Mesothelial cell of epicardium (in vitro differentiated cells): Measurements from ENCODE around the gene PFDN4. TPM values are rescaled to one million over a fixed set of nuclear protein-coding genes. Genes with fewer than 3 reads are reported as not detected.

Experiments
- DNase-seq, 2 experiments: peaks; one replicate each; pipeline ENCODE4 v3.0.0; 2021; ENCODE audit warnings: low spot score in 2 of 2; ENCODE audit not compliant: unreplicated experiment in 2 of 2
- H3K27ac Mint-ChIP-seq: 2 replicates; pipeline ENCODE4 v1.8.0; 2021; ENCODE audit warnings: mixed read lengths
- H3K27me3 Mint-ChIP-seq: 2 replicates; pipeline ENCODE4 v1.8.0; 2021; ENCODE audit warnings: low read depth, mixed read lengths
- H3K36me3 Mint-ChIP-seq: 2 replicates; pipeline ENCODE4 v1.8.0; 2021; ENCODE audit warnings: mixed read lengths
- H3K4me1 Mint-ChIP-seq: 2 replicates; pipeline ENCODE4 v1.8.0; 2021; ENCODE audit warnings: mixed read lengths
- H3K4me3 Mint-ChIP-seq: 2 replicates; pipeline ENCODE4 v1.8.0; 2021; ENCODE audit warnings: mild to moderate bottlenecking, moderate library complexity, mixed read lengths
- H3K9me3 Mint-ChIP-seq: 2 replicates; pipeline ENCODE4 v1.8.0; 2021; ENCODE audit warnings: mixed read lengths
- CTCF ChIP-seq: fragments of 200-600 bp; sonication (generic); IDR thresholded peaks from one replicate; pipeline ENCODE4 v1.5.0; 2021; ENCODE audit warnings: antibody characterized with exemption; ENCODE audit not compliant: unreplicated experiment
- total RNA-seq: library from RNA; stranded (reverse); gene quantifications from 3 replicates; pipeline ENCODE4 v1.2.1, GENCODE V29; 2021

Gene PFDN4
- total RNA-seq, 1 donor from 2014 or later = 26.0 TPM

- H3K4me1 Mint-ChIP-seq = peaks cover 29% of the 10 kb centered on the region
- H3K27ac Mint-ChIP-seq = peak overlapping the region; percentile 32
- no peak overlapping the region for H3K4me3 Mint-ChIP-seq
- peaks cover under 1% of the 10 kb centered on the region for H3K36me3 Mint-ChIP-seq
- no peaks in the 10 kb centered on the region for H3K9me3 Mint-ChIP-seq
- no peak for TF ChIP-seq CTCF
- H3K27me3 Mint-ChIP-seq = no peaks in the 10 kb centered on the region
- DNase-seq = no peak
Measured at GRCh38 chr20:54205450-54205849, 2.4 kb upstream of the PFDN4 start.

- DNase-seq = no peak
- H3K27ac Mint-ChIP-seq = peak overlapping the region; percentile 100
- H3K36me3 Mint-ChIP-seq = peaks cover 6% of the 10 kb centered on the region
Measured at GRCh38 chr20:54207053-54207742, 689 bp upstream of the PFDN4 start.

GRCh38 chr20:54208548-54209176, 775 bp downstream of the PFDN4 start:
- H3K9me3 Mint-ChIP-seq = no peaks in the 10 kb centered on the region
- H3K27me3 Mint-ChIP-seq = no peaks in the 10 kb centered on the region
- peak overlapping the region; percentile 92 for H3K27ac Mint-ChIP-seq
- peak overlapping the region; percentile 79 for H3K4me3 Mint-ChIP-seq
- H3K4me1 Mint-ChIP-seq = peaks cover 27% of the 10 kb centered on the region
- no peak for TF ChIP-seq CTCF
- H3K36me3 Mint-ChIP-seq = peaks cover 6% of the 10 kb centered on the region
- DNase-seq = no peak

More at GRCh38 chr20:54207053-54207742, 689 bp upstream of the PFDN4 start:
- Mint-ChIP-seq H3K4me1 (peaks cover 27% of the 10 kb centered on the region), H3K27me3 (no peaks in the 10 kb centered on the region), H3K9me3 (no peaks in the 10 kb centered on the region), H3K4me3 (peak overlapping the region; percentile 98)
- no peak for TF ChIP-seq CTCF

GRCh38 chr20:54209216-54209813, 1.4 kb downstream of the PFDN4 start:
- peak overlapping the region; percentile 79 for H3K4me3 Mint-ChIP-seq
- no peak for DNase-seq
- no peaks in the 10 kb centered on the region for H3K27me3 Mint-ChIP-seq
- H3K36me3 Mint-ChIP-seq = peaks cover 6% of the 10 kb centered on the region
- H3K4me1 Mint-ChIP-seq = peaks cover 27% of the 10 kb centered on the region
- H3K9me3 Mint-ChIP-seq = no peaks in the 10 kb centered on the region
- H3K27ac Mint-ChIP-seq = peak overlapping the region; percentile 7
- no peak for TF ChIP-seq CTCF

- Mint-ChIP-seq H3K4me3 (no peak overlapping the region), H3K36me3 (peaks cover 10% of the 10 kb centered on the region), H3K27ac (no peak overlapping the region), H3K27me3 (no peaks in the 10 kb centered on the region), H3K4me1 (peaks cover 24% of the 10 kb centered on the region), H3K9me3 (no peaks in the 10 kb centered on the region)
- TF ChIP-seq CTCF = no peak
- DNase-seq = no peak
Measured at GRCh38 chr20:54212226-54212625, 4.3 kb downstream of the PFDN4 start.
